Peyer's patch (tissue), 4 donors: ENCODE measurements around the gene PDE4D. TPM values are rescaled to one million over a fixed set of nuclear protein-coding genes. Genes with fewer than 3 reads are reported as not detected.

Source experiments
- DNase-seq, 3 donors: peaks; one replicate each; pipeline ENCODE4 v3.0.0-alpha.2; 2017 to 2019
- H3K27ac ChIP-seq, 4 donors: fragments of 200-600 bp; sonication (generic); one replicate each; pipeline ENCODE4 v1.5.1; 2016 to 2019
- H3K27me3 ChIP-seq, 2 donors: fragments of 200-600 bp; sonication (generic); one replicate each; pipeline ENCODE4 v1.5.1; 2019
- H3K36me3 ChIP-seq, 3 donors: fragments of 200-600 bp; sonication (generic); one replicate each; pipeline ENCODE4 v1.5.1; 2016 to 2019
- H3K4me1 ChIP-seq, 4 donors: fragments of 200-600 bp; sonication (generic); one replicate each; pipeline ENCODE4 v1.5.1; 2016 to 2019
- H3K4me3 ChIP-seq, 4 donors: fragments of 200-600 bp; sonication (generic); 1 replicate in 3 of 4; 2 replicates in 1 of 4; pipeline ENCODE4 v1.5.1; 2016 to 2019; ENCODE audit warnings: mild to moderate bottlenecking in 1 of 4
- H3K9me3 ChIP-seq, 4 donors: fragments of 200-600 bp; sonication (generic); one replicate each; pipeline ENCODE4 v1.5.1; 2016 to 2019; ENCODE audit warnings: mild to moderate bottlenecking in 1 of 4
- POLR2A ChIP-seq, 2 donors: fragments of 450-650 bp; IDR thresholded peaks; one replicate each; pipeline ENCODE4 v1.5.1; 2017; ENCODE audit warnings: antibody characterized with exemption in 2 of 2, mild to moderate bottlenecking in 2 of 2, moderate library complexity in 2 of 2
- total RNA-seq, 4 donors: library from RNA; depleted of rRNA; stranded (reverse); fragments of >200 nt; gene quantifications; one replicate each; pipeline ENCODE4 v1.1.0, GENCODE V29; 2016
- TF ChIP-seq, protein P1 (sequence below), 6 experiments: fragments of 450-650 bp in 4 of 6; fragments of 200-600 bp in 2 of 6; sonication (generic) in 1 of 6; IDR thresholded peaks; one replicate each; pipeline ENCODE4 v1.5.1; 2017 to 2019; ENCODE audit warnings: antibody characterized with exemption in 6 of 6, mild to moderate bottlenecking in 3 of 6, moderate library complexity in 1 of 6

The PDE4D gene
- total RNA-seq, 4 donors from 2014 or later, result 19.8 to 89.1 (median 43.9) TPM

DNA sequence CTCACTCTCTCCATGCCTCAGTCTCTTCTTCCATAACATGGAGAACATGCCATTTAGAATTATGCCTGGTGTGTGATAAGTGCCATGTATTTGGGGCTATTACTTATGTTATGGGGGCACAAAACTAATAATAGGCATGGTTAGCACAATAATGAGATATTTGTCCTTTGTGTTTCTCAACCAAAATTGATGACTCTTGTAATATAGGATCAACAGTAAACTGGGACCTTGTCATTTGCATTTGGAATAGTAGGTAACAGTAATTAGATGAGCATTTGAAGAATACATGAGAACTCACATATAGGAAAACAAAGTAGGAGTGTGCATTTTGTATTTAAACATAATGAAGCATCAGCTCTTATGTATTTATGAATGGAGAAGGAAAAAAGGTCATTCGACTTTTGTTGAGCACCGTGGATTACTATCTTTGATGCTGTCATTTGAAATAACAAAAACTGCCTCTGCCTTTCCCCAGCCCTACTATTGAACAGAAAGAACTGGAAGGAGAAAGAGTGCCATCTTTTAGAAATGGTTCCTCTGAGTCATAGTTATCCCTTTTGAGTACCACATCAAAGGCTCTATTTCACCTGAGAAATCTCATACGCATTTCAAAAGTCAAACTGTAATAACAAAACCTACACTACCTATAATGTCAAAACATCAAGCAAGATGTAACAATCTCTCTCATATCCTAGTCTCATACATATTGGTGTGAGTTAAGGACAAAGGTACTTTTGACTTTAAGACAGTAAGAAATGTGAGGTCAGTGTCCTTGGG is 655.2 kb downstream of the PDE4D start:
- Histone ChIP-seq H3K4me3 (no peak overlapping the region), H3K4me1 (no peaks in the 10 kb centered on the region), H3K27me3 (no peaks in the 10 kb centered on the region), H3K36me3 (no peaks in the 10 kb centered on the region), H3K27ac (no peak overlapping the region), H3K9me3 (no peaks in the 10 kb centered on the region)
- DNase-seq, result no peak
- TF ChIP-seq POLR2A (IDR thresholded peaks at IDR 0.05), result no peak
- TF ChIP-seq, protein P1, sequence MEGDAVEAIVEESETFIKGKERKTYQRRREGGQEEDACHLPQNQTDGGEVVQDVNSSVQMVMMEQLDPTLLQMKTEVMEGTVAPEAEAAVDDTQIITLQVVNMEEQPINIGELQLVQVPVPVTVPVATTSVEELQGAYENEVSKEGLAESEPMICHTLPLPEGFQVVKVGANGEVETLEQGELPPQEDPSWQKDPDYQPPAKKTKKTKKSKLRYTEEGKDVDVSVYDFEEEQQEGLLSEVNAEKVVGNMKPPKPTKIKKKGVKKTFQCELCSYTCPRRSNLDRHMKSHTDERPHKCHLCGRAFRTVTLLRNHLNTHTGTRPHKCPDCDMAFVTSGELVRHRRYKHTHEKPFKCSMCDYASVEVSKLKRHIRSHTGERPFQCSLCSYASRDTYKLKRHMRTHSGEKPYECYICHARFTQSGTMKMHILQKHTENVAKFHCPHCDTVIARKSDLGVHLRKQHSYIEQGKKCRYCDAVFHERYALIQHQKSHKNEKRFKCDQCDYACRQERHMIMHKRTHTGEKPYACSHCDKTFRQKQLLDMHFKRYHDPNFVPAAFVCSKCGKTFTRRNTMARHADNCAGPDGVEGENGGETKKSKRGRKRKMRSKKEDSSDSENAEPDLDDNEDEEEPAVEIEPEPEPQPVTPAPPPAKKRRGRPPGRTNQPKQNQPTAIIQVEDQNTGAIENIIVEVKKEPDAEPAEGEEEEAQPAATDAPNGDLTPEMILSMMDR (IDR thresholded peaks at IDR 0.05), result no peak

DNA sequence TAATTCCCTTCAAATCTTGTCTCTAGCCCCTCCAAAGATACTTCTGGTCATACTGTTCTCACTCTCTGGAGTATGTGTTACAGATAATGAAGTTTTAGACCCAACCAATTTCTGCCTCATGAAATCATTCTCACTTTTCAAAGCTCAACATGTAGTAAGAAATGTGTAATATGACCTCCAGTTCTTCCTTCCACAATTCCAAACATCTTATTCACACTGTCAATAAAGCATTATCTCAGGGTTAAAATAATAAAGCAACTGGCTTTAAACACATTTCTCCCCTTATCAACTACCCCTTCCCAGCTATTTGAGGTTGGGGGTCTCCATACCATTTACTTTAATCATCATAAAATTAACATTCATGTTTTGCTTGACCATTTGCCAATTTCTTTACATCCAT is 656.5 kb downstream of the PDE4D start:
- DNase-seq, result no peak
- no peak overlapping the region for H3K27ac ChIP-seq
- no peaks in the 10 kb centered on the region for H3K9me3 ChIP-seq
- H3K4me1 ChIP-seq, result no peaks in the 10 kb centered on the region
- no peaks in the 10 kb centered on the region for H3K36me3 ChIP-seq
- no peaks in the 10 kb centered on the region for H3K27me3 ChIP-seq
- no peak overlapping the region for H3K4me3 ChIP-seq
- TF ChIP-seq POLR2A (IDR thresholded peaks at IDR 0.05), result no peak
- TF ChIP-seq, protein P1 (IDR thresholded peaks at IDR 0.05), result no peak

DNA sequence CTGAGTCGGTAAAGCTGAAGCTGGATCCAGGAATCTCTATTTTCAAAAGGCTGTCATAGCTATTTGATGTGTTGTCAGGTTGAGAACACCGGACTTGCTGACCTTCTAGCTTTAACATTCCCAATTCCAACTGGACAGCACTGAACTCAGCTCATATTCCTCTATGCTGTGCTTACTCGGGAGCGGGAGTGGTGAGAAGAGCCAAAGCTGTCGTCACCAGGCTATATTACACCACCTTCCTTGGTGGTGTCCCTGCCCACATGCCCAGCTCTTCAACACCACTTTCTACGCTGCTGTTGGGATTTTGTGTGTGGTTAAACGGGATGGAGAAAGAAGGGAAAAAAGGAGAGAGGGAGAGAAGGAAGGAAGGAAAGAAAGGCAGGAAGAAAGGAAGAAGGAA is 657.1 kb downstream of the PDE4D start:
- Histone ChIP-seq H3K27me3 (no peaks in the 10 kb centered on the region), H3K27ac (no peak overlapping the region), H3K36me3 (no peaks in the 10 kb centered on the region), H3K4me3 (no peak overlapping the region), H3K9me3 (no peaks in the 10 kb centered on the region), H3K4me1 (no peaks in the 10 kb centered on the region)
- TF ChIP-seq, protein P1 (IDR thresholded peaks at IDR 0.05), result no peak
- TF ChIP-seq POLR2A (IDR thresholded peaks at IDR 0.05), result no peak
- DNase-seq, result no peak

- TF ChIP-seq POLR2A (IDR thresholded peaks at IDR 0.05), result no peak
- TF ChIP-seq, protein P1 (IDR thresholded peaks at IDR 0.05), result no peak
- H3K27ac ChIP-seq, result no peak overlapping the region
- no peaks in the 10 kb centered on the region for H3K4me1 ChIP-seq
- no peak overlapping the region for H3K4me3 ChIP-seq
- no peaks in the 10 kb centered on the region for H3K36me3 ChIP-seq
- H3K27me3 ChIP-seq, result no peaks in the 10 kb centered on the region
- H3K9me3 ChIP-seq, result no peaks in the 10 kb centered on the region
- no peak for DNase-seq
These were observed 659.3 kb downstream of the PDE4D start for GRCh38 chr5:59234236-59234635.

DNA sequence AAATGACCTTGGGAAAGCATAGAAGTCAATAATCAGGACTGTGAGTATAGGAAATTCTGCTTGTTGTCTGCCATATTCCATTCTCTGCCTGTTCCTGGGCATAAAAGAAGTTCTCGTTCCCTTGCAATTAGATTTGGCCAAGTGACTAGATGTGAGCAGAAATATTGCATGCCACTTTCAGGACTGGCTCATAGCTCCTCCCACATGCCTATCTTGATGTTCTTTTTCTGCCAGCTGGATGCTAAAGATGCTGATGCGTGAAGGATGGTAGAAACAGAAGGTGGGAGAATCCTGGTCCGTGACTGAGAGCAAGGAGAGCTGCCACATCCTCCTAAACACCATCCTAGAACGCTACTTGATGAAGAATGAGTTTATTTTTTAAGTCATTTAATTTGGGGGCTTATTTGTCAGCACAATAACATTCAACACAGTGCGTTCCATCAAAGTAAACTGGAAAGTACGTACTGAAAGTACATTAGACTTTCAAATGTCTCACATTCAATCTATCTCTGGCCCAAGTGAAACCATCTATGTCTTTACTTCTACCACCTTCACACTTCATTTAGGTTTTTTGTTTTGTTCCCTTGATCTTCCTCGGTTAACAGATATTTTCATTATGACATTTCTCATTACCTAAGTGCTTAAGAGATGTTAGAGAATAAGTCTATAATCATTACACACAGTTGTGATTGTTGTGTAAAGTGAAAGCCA is 662.1 kb downstream of the PDE4D start:
- no peaks in the 10 kb centered on the region for H3K4me1 ChIP-seq
- no peak overlapping the region for H3K4me3 ChIP-seq
- no peaks in the 10 kb centered on the region for H3K36me3 ChIP-seq
- H3K9me3 ChIP-seq, result no peaks in the 10 kb centered on the region
- DNase-seq, result no peak
- no peak overlapping the region for H3K27ac ChIP-seq
- H3K27me3 ChIP-seq, result no peaks in the 10 kb centered on the region
- TF ChIP-seq, protein P1 (IDR thresholded peaks at IDR 0.05), result no peak
- TF ChIP-seq POLR2A (IDR thresholded peaks at IDR 0.05), result no peak
